Anterior cingulate cortex (tissue), 58 donors: ENCODE data around the gene CST6.
"Not testable (repeated sequence)": the region's sequence is repeated elsewhere in the genome, so short reads cannot be mapped to it uniquely, and the experiment has no call there.

ENCODE experiments used
- DNase-seq, 58 donors: peaks; one replicate each; lab custom pipeline; 2025; lab: John Stamatoyannopoulos, UW

CST6 gene

DNA sequence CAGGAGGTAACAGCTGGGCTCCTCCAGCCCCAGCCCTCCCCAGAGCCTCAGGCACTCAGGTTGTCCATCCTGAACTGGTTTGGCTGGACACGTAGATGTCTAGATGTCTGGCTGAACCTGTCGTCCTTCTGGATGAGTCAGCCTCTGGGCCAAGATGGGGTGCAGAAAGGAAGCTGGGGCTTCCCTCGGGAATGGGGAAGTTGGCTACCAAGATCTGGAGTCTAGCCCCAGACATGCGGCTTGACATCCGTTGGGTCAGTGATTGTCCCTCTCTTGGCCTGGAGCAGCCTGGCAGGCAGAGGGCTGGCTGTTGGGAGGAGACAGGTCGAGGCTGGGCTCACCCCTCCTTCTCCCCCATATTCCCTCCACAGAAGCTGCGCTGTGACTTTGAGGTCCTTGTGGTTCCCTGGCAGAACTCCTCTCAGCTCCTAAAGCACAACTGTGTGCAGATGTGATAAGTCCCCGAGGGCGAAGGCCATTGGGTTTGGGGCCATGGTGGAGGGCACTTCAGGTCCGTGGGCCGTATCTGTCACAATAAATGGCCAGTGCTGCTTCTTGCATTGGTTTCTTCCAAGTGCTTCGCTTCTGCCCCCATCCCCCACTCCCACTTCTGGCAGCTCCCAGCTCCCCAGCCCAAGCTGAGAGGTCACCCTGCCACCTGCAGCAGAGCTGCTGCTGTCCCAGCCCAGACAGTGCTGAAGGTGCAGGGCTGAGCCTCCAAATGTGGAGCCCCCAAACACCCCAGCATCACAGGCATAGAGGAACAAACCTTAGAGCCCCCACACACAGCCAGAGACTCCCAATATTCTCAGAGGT is 1.3 kb downstream of the CST6 start:
- peak in 1 of 58 donors; percentile 9 for DNase-seq

DNA sequence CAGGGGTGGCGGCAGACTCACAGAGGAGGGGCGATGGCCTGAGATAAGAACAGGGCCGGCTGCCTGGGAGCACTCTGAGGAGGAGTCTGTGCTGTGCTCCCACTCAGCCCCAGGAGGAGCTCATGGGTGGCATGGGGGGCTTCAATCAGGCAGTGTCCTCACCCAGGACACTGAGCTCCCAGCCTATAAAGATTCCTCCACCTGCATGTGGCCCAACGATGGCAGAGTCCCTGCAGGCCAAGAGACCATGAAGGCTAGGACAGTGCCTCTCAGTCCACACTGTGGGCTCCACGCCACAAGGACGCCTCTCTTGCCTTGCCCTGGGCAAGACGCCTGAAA is 1.9 kb downstream of the CST6 start:
- DNase-seq: no peak

DNA sequence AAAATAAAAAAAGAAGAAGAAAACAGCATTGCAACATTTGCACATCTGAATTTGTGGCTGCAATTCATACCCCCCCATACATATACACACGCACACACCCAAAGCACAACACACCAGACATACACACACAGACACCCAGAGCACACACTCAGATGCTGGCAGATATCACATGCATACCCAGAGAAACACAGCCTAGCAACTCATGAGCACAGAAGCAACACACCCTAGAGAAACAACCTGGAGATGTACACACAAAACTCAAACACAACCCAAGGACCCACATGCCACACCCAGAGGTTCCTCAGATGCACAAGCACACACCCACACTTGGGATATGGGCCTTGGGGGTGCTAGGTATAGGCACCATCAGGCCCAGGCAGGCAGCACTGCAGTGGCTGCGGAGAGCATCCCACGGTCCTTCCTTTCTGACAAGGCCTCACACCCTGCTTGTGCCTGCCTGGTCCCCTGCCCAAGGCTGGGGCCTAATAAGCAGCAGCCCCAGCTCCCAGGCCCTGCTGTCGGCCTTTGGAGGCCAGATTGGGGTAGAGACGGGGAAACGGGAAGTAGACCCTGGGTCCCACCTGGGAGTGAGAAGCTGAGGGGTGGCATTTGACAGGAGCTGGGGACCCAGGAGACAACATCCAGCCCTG is 3.1 kb downstream of the CST6 start:
- no peak for DNase-seq

DNA sequence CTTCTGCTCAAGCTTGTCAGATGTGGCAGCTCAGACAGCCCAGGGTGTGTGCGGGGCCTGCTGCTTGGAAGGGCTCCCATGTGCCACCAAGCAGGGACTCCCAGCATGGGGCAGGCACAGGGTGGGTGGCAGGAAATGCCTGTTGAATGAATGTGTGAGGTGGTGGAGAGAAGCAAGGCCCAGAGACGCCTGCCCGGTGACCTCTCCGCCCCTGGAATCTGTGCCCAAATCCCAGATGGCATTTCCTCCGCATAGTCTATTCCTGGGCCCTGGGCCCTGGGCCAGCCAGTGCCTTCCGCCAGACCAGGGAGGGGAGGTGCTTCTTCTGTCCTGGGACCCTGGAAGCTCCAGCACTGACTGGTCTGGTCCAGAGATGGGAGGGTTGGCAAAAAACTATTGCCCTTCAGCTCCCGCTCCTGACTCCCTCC is 3.7 kb downstream of the CST6 start:
- DNase-seq: no peak

GRCh38 chr11:66015936-66016792 is 4.4 kb downstream of the CST6 start:
- no peak for DNase-seq

DNA sequence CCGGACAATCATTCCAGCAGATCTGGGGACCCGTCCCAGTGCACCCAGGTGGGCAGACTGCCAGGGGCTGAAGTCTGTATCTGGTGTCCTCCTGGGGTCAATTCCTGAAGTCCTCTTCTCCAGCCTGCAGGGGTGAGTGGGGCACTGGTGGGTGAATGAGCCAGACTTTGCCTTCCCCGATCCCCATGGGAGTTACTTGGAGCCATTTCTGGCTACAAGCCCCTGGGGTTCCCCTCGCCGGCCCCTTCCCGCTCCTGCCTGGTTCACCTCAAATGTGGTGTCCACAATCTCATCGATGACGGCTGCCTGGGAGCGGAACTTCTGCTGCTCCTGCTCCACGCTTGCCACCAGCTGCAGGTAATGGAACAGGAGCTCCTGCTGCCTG is 5.0 kb downstream of the CST6 start:
- no peak for DNase-seq

GRCh38 chr11:66017321-66017720 is 5.5 kb downstream of the CST6 start:
- no peak for DNase-seq

- no peak for DNase-seq
Measured at GRCh38 chr11:66020212-66020611, 8.4 kb downstream of the CST6 start.

- no peak for DNase-seq
Measured at GRCh38 chr11:66020618-66021357, 9.0 kb downstream of the CST6 start.

GRCh38 chr11:66022401-66023185 is 10.8 kb downstream of the CST6 start:
- peak in 45 of 58 donors; percentile 2 to 74 (median 17) for DNase-seq

GRCh38 chr11:66023186-66023440 is 11.3 kb downstream of the CST6 start:
- DNase-seq: not testable (repeated sequence)

GRCh38 chr11:66026017-66026529 is 14.3 kb downstream of the CST6 start, which contains the start of gene CATSPER1:
TSS of gene CATSPER1 (minus strand) at chr11:66026479. CDS start at chr11:66026379, 100 bp downstream.
- DNase-seq: no peak

DNA sequence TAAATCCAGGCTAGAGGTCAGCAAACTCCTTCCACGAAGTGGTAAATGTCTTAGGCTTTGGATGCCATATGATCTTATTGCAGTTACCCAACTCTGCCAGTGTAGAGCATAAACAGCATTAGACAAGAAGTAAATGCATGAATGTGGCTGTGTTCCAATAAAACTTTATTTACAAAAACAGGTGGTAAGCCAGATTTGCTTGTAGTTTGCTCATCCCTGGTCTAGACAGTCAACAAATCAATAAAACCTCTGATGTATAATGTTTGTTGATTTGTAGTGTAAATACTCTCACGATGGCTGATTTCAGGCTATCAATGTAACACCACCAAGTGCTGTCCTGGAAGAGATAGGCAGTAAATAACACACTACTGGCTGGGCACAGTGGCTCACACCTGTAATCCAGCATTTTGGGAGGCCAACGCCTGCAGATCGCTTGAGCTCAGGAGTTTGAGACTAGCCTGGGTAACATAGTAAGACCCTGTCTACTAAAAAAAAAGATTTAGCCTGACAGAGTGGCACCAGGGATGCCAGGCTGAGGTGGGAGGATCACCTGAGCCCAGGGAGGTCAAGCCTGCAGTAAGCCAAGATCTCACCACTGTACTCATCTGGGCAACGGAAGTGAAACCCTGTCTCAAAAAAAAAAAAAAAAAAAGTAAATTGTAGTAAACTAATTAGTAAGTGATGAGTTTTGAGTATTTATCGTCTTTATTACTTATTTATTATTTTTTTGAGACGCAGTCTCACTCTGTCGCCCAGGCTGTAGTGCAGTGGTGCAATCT is 21.3 kb downstream of the CST6 start:
- no peak for DNase-seq

- DNase-seq: no peak
Measured at GRCh38 chr11:66035653-66036333, 24.0 kb downstream of the CST6 start.

- DNase-seq: no peak
Measured at GRCh38 chr11:66036334-66036710, 24.5 kb downstream of the CST6 start.

DNA sequence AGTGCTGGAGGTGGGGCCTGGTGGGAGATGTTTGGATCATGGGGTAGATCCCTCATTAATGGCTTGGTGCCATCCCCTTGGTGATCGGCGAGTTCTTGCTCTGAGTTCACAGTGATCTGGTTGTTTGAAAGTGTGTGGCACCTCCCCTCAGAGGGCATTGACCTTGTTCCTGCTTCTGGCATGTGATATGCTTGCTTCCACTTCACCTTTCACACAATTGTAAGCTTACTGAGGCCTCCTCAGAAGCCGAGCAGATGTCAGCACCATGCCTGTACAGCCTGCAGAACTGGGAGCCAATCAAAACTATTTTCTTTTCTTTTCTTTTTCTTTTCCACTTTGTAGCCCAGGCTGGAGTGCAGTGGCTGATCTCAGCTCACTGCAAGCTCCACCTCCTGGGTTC is 25.5 kb downstream of the CST6 start:
- DNase-seq: no peak

- DNase-seq: no peak
Measured at GRCh38 chr11:66039765-66040164, 28.0 kb downstream of the CST6 start.
